NB4 (cell line): Measurements from ENCODE around the gene EPHA5.

ENCODE experiments used
- CTCF ChIP-seq: IDR thresholded peaks from one replicate; pipeline ENCODE4 v1.5.1; 2012; ENCODE audit warnings: low read depth, low read length
- MAX ChIP-seq: IDR thresholded peaks from 2 replicates; pipeline ENCODE4 v1.6.1; 2011; ENCODE audit warnings: low read depth, low read length
- MYC ChIP-seq: IDR thresholded peaks from 2 replicates; pipeline ENCODE4 v1.6.1; 2011; ENCODE audit warnings: low read depth, low read length
- POLR2A ChIP-seq: IDR thresholded peaks from 2 replicates; pipeline ENCODE4 v1.6.1; 2011; ENCODE audit warnings: mild to moderate bottlenecking; ENCODE audit not compliant: insufficient read length; ENCODE audit errors: extremely low read depth

DNA sequence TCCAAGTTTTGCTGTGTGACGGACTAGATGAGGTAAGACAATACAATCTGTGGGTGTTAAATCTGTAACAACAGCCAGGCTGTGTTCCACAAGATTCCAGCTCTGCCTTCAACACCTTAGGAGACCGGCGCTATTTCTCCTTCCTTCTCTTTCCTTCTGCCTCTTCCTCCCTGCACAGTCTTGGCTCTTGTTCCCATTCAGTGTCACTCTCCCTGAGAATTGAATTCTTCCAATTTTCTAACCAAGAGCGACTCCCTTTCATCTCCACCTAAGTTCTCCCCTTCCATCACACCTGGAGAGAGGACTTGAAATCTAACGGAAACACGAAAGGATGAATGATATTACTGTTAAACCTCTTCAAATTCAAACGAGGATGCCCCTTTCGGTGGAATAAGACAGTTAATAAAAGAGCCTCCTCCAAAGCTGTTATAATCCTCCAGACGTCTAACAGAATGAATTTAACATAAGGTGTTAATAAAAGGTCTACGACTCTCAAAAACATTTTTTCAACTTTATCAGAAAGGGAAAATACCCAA, 2.7 kb downstream of the EPHA5 start:
- no peak for TF ChIP-seq CTCF
- no peak for TF ChIP-seq POLR2A
- TF ChIP-seq MYC: no peak
- no peak for TF ChIP-seq MAX
